Stimulated activated CD8-positive, alpha-beta memory T cell treated with anti-CD3 and anti-CD28 coated beads, Interleukin-4, amount 100 ng/mL, for 24 hours (primary cell): ENCODE data around the gene ABCC1.
"Not testable (repeated sequence)": the region's sequence is repeated elsewhere in the genome, so short reads cannot be mapped to it uniquely, and the experiment has no call there.

Source experiments
- DNase-seq: peaks from one replicate; pipeline ENCODE4 v3.0.0-alpha.2; 2020; ENCODE audit warnings: low read depth

The ABCC1 gene

DNA sequence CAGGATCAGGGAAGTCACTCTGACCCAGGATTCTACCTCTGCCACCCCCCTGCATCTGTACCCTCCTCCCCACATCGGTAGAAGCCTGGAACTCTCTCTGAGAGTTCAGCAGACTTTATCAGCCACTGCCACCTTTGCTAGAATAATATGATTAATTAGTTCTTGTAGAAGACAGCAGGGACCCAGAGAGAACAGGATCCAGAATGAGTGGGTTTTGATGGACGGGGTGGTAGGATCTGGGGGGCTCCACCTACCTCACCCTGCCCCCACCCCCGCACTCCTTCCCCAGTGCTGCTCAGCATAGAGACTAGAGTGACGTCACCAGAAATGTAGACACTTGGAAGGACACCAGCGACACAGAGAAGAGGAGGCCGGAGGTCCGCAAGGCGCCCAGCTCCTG is 240.4 kb downstream of the ABCC1 start:
- DNase-seq, result no peak

- DNase-seq, result no peak
Observed at GRCh38 chr16:16190546-16190945, 241.1 kb downstream of the ABCC1 start.

DNA sequence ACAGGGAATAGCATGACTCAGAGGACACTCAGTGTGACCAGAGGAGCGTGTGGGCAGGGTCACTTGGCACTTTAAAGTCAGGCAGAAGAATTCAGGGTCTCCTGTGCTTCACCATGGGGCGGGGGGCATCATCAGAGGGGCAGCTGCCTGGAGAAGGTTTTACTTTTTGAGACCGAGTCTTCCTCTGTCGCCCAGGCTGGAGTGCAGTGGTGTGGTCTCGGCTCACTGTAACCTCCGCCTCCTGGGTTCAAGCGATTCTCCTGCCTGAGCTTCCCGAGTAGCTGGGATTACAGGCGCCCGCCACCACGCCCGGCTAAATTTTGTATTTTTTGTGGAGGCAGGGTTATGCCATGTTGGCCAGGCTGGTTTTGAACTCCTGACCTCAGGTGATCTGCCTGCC is 241.6 kb downstream of the ABCC1 start:
- DNase-seq, result not testable (repeated sequence)

DNA sequence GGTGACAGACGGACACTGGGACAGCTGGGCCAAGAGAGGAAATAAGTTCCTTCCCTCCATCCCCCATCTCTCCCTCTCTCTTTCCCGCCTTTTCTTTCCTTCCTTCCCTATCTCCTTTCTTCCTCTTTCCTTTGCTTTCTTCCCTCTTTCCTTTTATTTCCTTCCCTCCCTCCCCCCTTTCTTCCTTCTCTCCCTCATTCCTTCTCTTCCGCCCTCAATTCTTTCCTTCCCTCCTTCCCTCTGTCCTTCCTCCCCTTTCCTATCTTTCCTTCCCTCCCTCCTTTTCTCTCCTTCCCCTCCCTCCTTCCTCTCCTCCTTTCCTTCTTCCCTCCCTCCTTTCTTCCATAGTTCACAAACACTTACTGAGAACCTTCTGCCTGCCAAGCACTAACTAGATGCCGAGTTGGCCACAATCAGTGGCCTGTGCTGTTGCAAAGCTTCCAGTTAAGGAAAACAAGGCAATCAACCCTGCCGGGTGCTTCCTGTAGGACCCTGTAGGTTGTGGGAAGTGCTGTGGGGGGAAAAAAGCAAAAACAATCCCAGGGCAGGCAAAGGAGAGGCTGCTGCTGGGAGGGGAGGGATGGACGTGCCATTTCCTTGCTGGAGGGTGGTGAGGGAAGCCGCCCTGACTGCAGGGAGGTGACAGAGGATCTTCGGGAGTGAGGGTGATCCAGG is 242.2 kb downstream of the ABCC1 start:
- DNase-seq, result no peak
